ENCODE results near the gene QKI.
A peak's percentile ranks its signal among the peaks of the same experiment; 100 is the strongest.

The QKI gene

GRCh38 chr6:163414117-163414945, at the start of gene QKI:
Gene QKI (plus strand): TSS chr6:163414718. CDS start chr6:163415194, 476 bp downstream.
- TF ChIP-seq CTCF (IDR thresholded peaks at IDR 0.05; ENCODE audit: control insufficient read depth, insufficient read depth, low read depth, low read length, missing control alignments) = no peak
- DNase-seq (ENCODE audit: low read depth) = no peak
- peak within 1 kb of the TSS; percentile 92 for H3K4me3 ChIP-seq (ENCODE audit: control insufficient read depth, low read depth, low read length)

GRCh38 chr6:163366288-163366687, 48.2 kb upstream of the QKI start:
- no peak overlapping the region for H3K4me3 ChIP-seq (ENCODE audit: control insufficient read depth, low read depth, low read length)
- DNase-seq (ENCODE audit: low read depth) = no peak
- no peak for TF ChIP-seq CTCF (IDR thresholded peaks at IDR 0.05; ENCODE audit: control insufficient read depth, insufficient read depth, low read depth, low read length, missing control alignments)

- DNase-seq (ENCODE audit: low read depth) = no peak
- H3K4me3 ChIP-seq (ENCODE audit: control insufficient read depth, low read depth, low read length) = no peak overlapping the region
- no peak for TF ChIP-seq CTCF (IDR thresholded peaks at IDR 0.05; ENCODE audit: control insufficient read depth, insufficient read depth, low read depth, low read length, missing control alignments)
Measured at GRCh38 chr6:163367497-163368183, 46.9 kb upstream of the QKI start.

- TF ChIP-seq CTCF (IDR thresholded peaks at IDR 0.05; ENCODE audit: control insufficient read depth, insufficient read depth, low read depth, low read length, missing control alignments) = no peak
- no peak for DNase-seq (ENCODE audit: low read depth)
- H3K4me3 ChIP-seq (ENCODE audit: control insufficient read depth, low read depth, low read length) = no peak overlapping the region
Measured at GRCh38 chr6:163369141-163369540, 45.4 kb upstream of the QKI start.

- TF ChIP-seq CTCF (IDR thresholded peaks at IDR 0.05; ENCODE audit: control insufficient read depth, insufficient read depth, low read depth, low read length, missing control alignments) = no peak
- no peak overlapping the region for H3K4me3 ChIP-seq (ENCODE audit: control insufficient read depth, low read depth, low read length)
- DNase-seq (ENCODE audit: low read depth) = no peak
Measured at GRCh38 chr6:163369628-163370365, 44.7 kb upstream of the QKI start.

GRCh38 chr6:163370464-163371117, 43.9 kb upstream of the QKI start:
- H3K4me3 ChIP-seq (ENCODE audit: control insufficient read depth, low read depth, low read length) = no peak overlapping the region
- DNase-seq (ENCODE audit: low read depth) = no peak
- TF ChIP-seq CTCF (IDR thresholded peaks at IDR 0.05; ENCODE audit: control insufficient read depth, insufficient read depth, low read depth, low read length, missing control alignments) = no peak

Data from AG09309 (cell line).